Smooth muscle cell (in vitro differentiated cells): ENCODE results near the gene CCDC192. TPM values are rescaled to one million over a fixed set of nuclear protein-coding genes. Genes with fewer than 3 reads are reported as not detected.
A peak's percentile ranks its signal among the peaks of the same experiment; 100 is the strongest.

ENCODE experiments used
- DNase-seq: peaks from one replicate; lab custom pipeline; 2025; ENCODE audit not compliant: unreplicated experiment; lab: John Stamatoyannopoulos, UW
- H2AFZ ChIP-seq: fragments of 200-600 bp; sonication (generic); 2 replicates; pipeline ENCODE4 v1.6.0; 2016; ENCODE audit warnings: antibody characterized with exemption, low read depth, mild to moderate bottlenecking
- H3F3A ChIP-seq: fragments of 200-600 bp; sonication (generic); 2 replicates; pipeline ENCODE4 v1.6.0; 2017; ENCODE audit warnings: antibody characterized with exemption, low read depth
- H3K27ac ChIP-seq: fragments of 200-600 bp; sonication (generic); 2 replicates; pipeline ENCODE4 v1.5.1; 2016; ENCODE audit warnings: low read depth, mild to moderate bottlenecking
- H3K27me3 ChIP-seq: fragments of 200-600 bp; sonication (generic); 2 replicates; pipeline ENCODE4 v1.6.1; 2016; ENCODE audit warnings: low read depth, mild to moderate bottlenecking
- H3K36me3 ChIP-seq: fragments of 200-600 bp; sonication (generic); 2 replicates; pipeline ENCODE4 v1.5.1; 2016; ENCODE audit warnings: low read depth
- H3K4me1 ChIP-seq: fragments of 200-600 bp; sonication (generic); 2 replicates; pipeline ENCODE4 v1.5.1; 2016; ENCODE audit warnings: low read depth
- H3K4me2 ChIP-seq: fragments of 200-600 bp; sonication (generic); 2 replicates; pipeline ENCODE4 v1.6.0; 2016; ENCODE audit warnings: mild to moderate bottlenecking
- H3K4me3 ChIP-seq: fragments of 200-600 bp; sonication (generic); 2 replicates; pipeline ENCODE4 v1.5.1; 2016; ENCODE audit warnings: mild to moderate bottlenecking
- H3K79me2 ChIP-seq: fragments of 200-600 bp; sonication (generic); 2 replicates; pipeline ENCODE4 v1.6.0; 2016; ENCODE audit warnings: low read depth, mild to moderate bottlenecking
- H3K9ac ChIP-seq: fragments of 200-600 bp; sonication (generic); 2 replicates; pipeline ENCODE4 v1.6.0; 2016; ENCODE audit warnings: low read depth
- H3K9me3 ChIP-seq: fragments of 200-600 bp; sonication (generic); replicated peaks from 2 replicates; pipeline ENCODE4 v1.5.1; 2016; ENCODE audit warnings: low read depth
- H4K20me1 ChIP-seq: fragments of 200-600 bp; sonication (generic); 2 replicates; pipeline ENCODE4 v1.6.0; 2016; ENCODE audit warnings: low read depth
- CTCF ChIP-seq: fragments of 200-600 bp; sonication (generic); IDR thresholded peaks from 2 replicates; pipeline ENCODE4 v1.5.1; 2017; ENCODE audit warnings: borderline replicate concordance, mild to moderate bottlenecking, antibody characterized with exemption; ENCODE audit not compliant: insufficient read depth, poor library complexity, severe bottlenecking
- WGBS: methylation state at CpG from one replicate; pipeline ENCODE4 v1.1.7; 2016; ENCODE audit warnings: low lambda C conversion rate; 5-methylcytosine and 5-hydroxymethylcytosine counted together
- polyA plus RNA-seq: library from polyadenylated mRNA; unstranded; fragments of >200 nt; fragmentation: Nextera tagmentation; extraction: Ambion mirVana; gene quantifications from 2 replicates; pipeline ENCODE4 v1.2.1, GENCODE V29; 2016
- total RNA-seq: library from RNA; depleted of rRNA; stranded (reverse); fragments of >200 nt; gene quantifications from 2 replicates; pipeline ENCODE4 v1.2.3, GENCODE V29; 2014

CCDC192 gene
- total and polyA plus RNA-seq, 2 experiments from 2014 or later, result not detected

DNA sequence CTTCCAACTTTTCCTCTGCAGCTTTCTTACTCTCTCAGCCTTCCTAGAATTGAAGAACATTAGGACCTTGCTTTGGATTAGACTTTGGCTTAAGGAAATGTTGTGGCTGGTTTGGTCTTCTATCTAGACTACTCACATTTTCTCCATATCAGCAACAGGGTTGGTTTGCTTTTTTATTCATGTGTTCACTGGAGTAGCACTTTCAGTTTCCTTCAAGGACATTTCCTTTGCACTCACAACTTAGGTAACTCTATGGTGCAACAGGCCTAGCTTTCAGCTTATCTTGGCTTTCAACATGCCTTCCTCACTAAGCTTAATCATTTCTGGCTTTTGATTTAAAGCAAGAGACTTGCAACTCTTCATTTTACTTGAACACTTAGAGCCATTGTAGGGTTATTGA, 153.1 kb downstream of the CCDC192 start:
- no peak overlapping the region for H3K4me2 ChIP-seq
- no peak overlapping the region for H2AFZ ChIP-seq
- no peaks in the 10 kb centered on the region for H3K79me2 ChIP-seq
- H3K4me3 ChIP-seq, result no peak overlapping the region
- no peak overlapping the region for H3K9ac ChIP-seq
- H3F3A ChIP-seq, result peaks cover 5% of the 10 kb centered on the region
- H3K9me3 ChIP-seq, result no peaks in the 10 kb centered on the region
- no peaks in the 10 kb centered on the region for H3K36me3 ChIP-seq
- H3K4me1 ChIP-seq, result no peaks in the 10 kb centered on the region
- H3K27ac ChIP-seq, result no peak overlapping the region
- no peaks in the 10 kb centered on the region for H4K20me1 ChIP-seq
- no peak for DNase-seq
- no peak for TF ChIP-seq CTCF
- peaks cover under 1% of the 10 kb centered on the region for H3K27me3 ChIP-seq

- Histone ChIP-seq H3K79me2 (no peaks in the 10 kb centered on the region), H3K27me3 (no peaks in the 10 kb centered on the region), H3K4me3 (no peak overlapping the region), H3F3A (peaks cover 6% of the 10 kb centered on the region), H3K9ac (peak overlapping the region; percentile 75), H3K36me3 (no peaks in the 10 kb centered on the region), H3K9me3 (no peaks in the 10 kb centered on the region), H3K4me1 (no peaks in the 10 kb centered on the region), H2AFZ (no peak overlapping the region), H3K4me2 (peak overlapping the region; percentile 18), H3K27ac (peak overlapping the region; percentile 85), H4K20me1 (no peaks in the 10 kb centered on the region)
- 31% methylated on average over 5 of the region's 5 CpGs for WGBS
- no peak for TF ChIP-seq CTCF
- no peak for DNase-seq
Measured at GRCh38 chr5:127858116-127858784, 155.1 kb downstream of the CCDC192 start.

DNA sequence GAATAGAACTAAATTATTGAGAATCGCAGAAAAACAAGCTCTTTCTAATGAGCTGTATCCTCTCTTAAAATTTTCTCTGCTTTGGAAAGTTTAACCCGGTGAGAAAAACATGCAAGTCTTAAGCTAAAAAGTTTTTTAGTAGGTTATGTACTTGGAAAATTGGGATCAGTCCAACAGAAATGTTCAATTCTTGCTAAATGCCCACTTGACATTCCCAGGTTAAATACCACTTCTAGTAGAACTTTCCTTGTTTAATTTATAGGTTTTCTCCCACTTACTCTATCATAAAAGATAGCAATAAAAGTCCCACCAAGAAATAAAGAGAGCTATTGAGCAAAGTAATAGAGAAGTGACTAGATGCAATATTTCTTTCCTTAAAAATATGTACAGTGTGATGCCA, 157.1 kb downstream of the CCDC192 start:
- peak overlapping the region; percentile 35 for H3K4me2 ChIP-seq
- no peak overlapping the region for H3K9ac ChIP-seq
- no peaks in the 10 kb centered on the region for H4K20me1 ChIP-seq
- no peak for TF ChIP-seq CTCF
- H3K79me2 ChIP-seq, result no peaks in the 10 kb centered on the region
- no peak for DNase-seq
- peak overlapping the region; percentile 42 for H3K27ac ChIP-seq
- H3K4me1 ChIP-seq, result no peaks in the 10 kb centered on the region
- H3F3A ChIP-seq, result peaks cover 8% of the 10 kb centered on the region
- no peaks in the 10 kb centered on the region for H3K9me3 ChIP-seq
- no peaks in the 10 kb centered on the region for H3K27me3 ChIP-seq
- no peak overlapping the region for H2AFZ ChIP-seq
- 89% methylated on average over 2 of the region's 2 CpGs for WGBS
- H3K4me3 ChIP-seq, result no peak overlapping the region
- no peaks in the 10 kb centered on the region for H3K36me3 ChIP-seq

DNA sequence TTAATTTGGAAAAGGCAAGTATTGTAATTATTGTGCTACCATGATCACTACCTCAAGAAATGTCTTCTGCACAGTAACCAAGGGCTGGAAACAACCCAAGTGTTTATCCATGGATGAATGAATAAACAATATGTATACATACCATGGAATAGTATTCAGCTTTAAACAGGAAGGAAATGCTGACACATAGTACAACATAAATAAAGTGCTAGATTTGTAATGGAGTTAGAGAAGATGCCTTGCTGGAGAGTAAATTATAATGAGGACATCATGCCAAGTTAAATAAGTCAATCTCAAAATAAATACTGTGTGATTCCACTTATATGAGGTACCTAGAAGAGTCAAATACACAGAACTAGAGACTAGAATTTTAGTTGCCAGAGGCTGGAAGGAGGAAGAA, 160.0 kb downstream of the CCDC192 start:
- H2AFZ ChIP-seq, result no peak overlapping the region
- no peak overlapping the region for H3K27ac ChIP-seq
- no peak overlapping the region for H3K4me2 ChIP-seq
- TF ChIP-seq CTCF, result no peak
- H3K27me3 ChIP-seq, result no peaks in the 10 kb centered on the region
- H4K20me1 ChIP-seq, result no peaks in the 10 kb centered on the region
- no peaks in the 10 kb centered on the region for H3K9me3 ChIP-seq
- no peaks in the 10 kb centered on the region for H3K4me1 ChIP-seq
- no peak overlapping the region for H3K9ac ChIP-seq
- no peaks in the 10 kb centered on the region for H3K36me3 ChIP-seq
- no peak overlapping the region for H3K4me3 ChIP-seq
- no peak for DNase-seq
- peaks cover 8% of the 10 kb centered on the region for H3F3A ChIP-seq
- no peaks in the 10 kb centered on the region for H3K79me2 ChIP-seq
